B cell (primary cell): ENCODE data around the gene TBC1D4.

ENCODE experiments used
- EZH2 ChIP-seq: IDR thresholded peaks from 2 replicates; pipeline ENCODE4 v1.6.1; 2012; ENCODE audit warnings: borderline replicate concordance, low read depth, mild to moderate bottlenecking, moderate library complexity, low read length; ENCODE audit not compliant: insufficient read depth, poor library complexity, severe bottlenecking
- TF ChIP-seq, protein P1 (sequence below): fragments of 200-600 bp; IDR thresholded peaks from one replicate; pipeline ENCODE4 v1.8.0; 2022; ENCODE audit warnings: antibody characterized with exemption, mild to moderate bottlenecking

DNA sequence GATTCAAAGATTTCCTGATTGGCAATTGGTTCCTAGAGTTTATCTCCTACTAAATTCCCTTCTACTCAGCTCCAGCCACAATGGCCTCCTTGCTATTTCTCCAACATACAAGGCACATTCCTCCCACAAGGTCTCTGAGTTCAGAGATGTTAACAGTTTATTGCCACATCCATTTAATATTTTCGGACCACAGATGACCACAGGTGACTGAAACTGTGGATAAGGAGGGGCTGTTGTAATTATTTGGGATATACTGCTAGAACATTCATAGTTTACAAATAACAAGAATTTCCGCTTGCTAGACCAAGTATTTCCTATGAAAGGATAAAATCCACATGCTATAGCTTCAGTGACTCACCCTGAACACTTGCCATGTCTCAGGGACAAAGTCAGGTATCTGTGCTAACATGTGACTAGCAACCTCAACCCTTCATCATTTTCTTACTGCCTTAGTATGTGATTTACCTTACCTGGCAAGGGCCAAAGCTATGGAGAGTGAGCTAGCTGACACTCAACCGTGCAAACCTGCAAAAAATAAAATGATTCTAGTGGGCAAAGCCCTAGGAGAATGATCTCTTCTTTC is 117.7 kb downstream of the TBC1D4 start:
- TF ChIP-seq, protein P1, sequence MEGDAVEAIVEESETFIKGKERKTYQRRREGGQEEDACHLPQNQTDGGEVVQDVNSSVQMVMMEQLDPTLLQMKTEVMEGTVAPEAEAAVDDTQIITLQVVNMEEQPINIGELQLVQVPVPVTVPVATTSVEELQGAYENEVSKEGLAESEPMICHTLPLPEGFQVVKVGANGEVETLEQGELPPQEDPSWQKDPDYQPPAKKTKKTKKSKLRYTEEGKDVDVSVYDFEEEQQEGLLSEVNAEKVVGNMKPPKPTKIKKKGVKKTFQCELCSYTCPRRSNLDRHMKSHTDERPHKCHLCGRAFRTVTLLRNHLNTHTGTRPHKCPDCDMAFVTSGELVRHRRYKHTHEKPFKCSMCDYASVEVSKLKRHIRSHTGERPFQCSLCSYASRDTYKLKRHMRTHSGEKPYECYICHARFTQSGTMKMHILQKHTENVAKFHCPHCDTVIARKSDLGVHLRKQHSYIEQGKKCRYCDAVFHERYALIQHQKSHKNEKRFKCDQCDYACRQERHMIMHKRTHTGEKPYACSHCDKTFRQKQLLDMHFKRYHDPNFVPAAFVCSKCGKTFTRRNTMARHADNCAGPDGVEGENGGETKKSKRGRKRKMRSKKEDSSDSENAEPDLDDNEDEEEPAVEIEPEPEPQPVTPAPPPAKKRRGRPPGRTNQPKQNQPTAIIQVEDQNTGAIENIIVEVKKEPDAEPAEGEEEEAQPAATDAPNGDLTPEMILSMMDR = no peak
- no peak for TF ChIP-seq EZH2
